Lung (tissue), 12 donors: ENCODE measurements around the gene CDK14. TPM values are rescaled to one million over a fixed set of nuclear protein-coding genes. Genes with fewer than 3 reads are reported as not detected.

ENCODE experiments used
- ATAC-seq: fragments of 200-7000 bp; cut with Tn5 transposase; one replicate; pipeline ENCODE4 v1.9.1; 2020; ENCODE audit warnings: moderate number of reproducible peaks; ENCODE audit not compliant: insufficient read depth, low FRiP score
- DNase-seq, 3 donors: peaks; one replicate each; pipeline ENCODE4 v3.0.0-alpha.2; 2013 to 2017
- H3K27ac ChIP-seq, 2 donors: one replicate each; pipeline ENCODE4 v1.5.1; 2013; ENCODE audit warnings: mild to moderate bottlenecking in 2 of 2, moderate library complexity in 2 of 2, control low read depth in 1 of 2, inconsistent platforms in 1 of 2, low read depth in 1 of 2, low read length in 1 of 2
- H3K27me3 ChIP-seq, 3 donors: one replicate each; pipeline ENCODE4 v1.5.1; 2013; ENCODE audit warnings: low read length in 2 of 3; ENCODE audit not compliant: control insufficient read depth in 3 of 3, insufficient read depth in 3 of 3
- H3K36me3 ChIP-seq, 4 donors: one replicate each; pipeline ENCODE4 v1.5.1; 2013; ENCODE audit warnings: low read length in 4 of 4, mild to moderate bottlenecking in 1 of 4, moderate library complexity in 1 of 4; ENCODE audit not compliant: control insufficient read depth in 4 of 4, insufficient read depth in 4 of 4
- H3K4me1 ChIP-seq, 5 donors: one replicate each; pipeline ENCODE4 v1.5.1; 2013; ENCODE audit warnings: low read length in 5 of 5, mild to moderate bottlenecking in 2 of 5, moderate library complexity in 1 of 5; ENCODE audit not compliant: control insufficient read depth in 5 of 5, insufficient read depth in 5 of 5
- H3K4me3 ChIP-seq: one replicate; pipeline ENCODE4 v1.5.1; 2013; ENCODE audit warnings: mild to moderate bottlenecking, control low read depth, moderate library complexity
- H3K9ac ChIP-seq, 2 donors: one replicate each; pipeline ENCODE4 v1.5.1; 2013; ENCODE audit warnings: low read length in 2 of 2, control low read depth in 1 of 2; ENCODE audit not compliant: insufficient read depth in 1 of 2
- H3K9me3 ChIP-seq, 4 donors: one replicate each; pipeline ENCODE4 v1.5.1; 2013; ENCODE audit warnings: low read length in 3 of 4, mild to moderate bottlenecking in 1 of 4, moderate library complexity in 1 of 4; ENCODE audit not compliant: control insufficient read depth in 4 of 4, insufficient read depth in 3 of 4
- CTCF ChIP-seq: IDR thresholded peaks from 2 replicates; pipeline ENCODE4 v1.5.1; 2012; ENCODE audit warnings: mild to moderate bottlenecking; ENCODE audit errors: control extremely low read depth, extremely low read depth
- WGBS, 2 donors: extraction: QIAGEN DNeasy Blood & Tissue Kit; methylation state at CpG; one replicate each; pipeline ENCODE4 v1.1.7; 2013; 5-methylcytosine and 5-hydroxymethylcytosine counted together
- polyA plus RNA-seq, 2 donors: library from polyadenylated mRNA; stranded (reverse); fragments of 200-250 nt; gene quantifications; one replicate each; pipeline ENCODE4 v1.2.1, GENCODE V29; 2013
- total RNA-seq, 2 donors: library from RNA; depleted of rRNA in 1 of 2; stranded (reverse); fragments of >200 nt in 1 of 2; gene quantifications; one replicate each; pipeline ENCODE4 v1.2.1, GENCODE V29; 2014 to 2021
- donor health status: control.
- donor health status: control.
- donor health status: Bipolar disorder and iron deficiency.
- donor health status: healthy.
- donor health status: DM: yes; HTN: yes; CAD: no.

Gene CDK14
- total and polyA plus RNA-seq, 4 donors: 4.3 to 117 (median 18.9) TPM

- DNase-seq (no peak), ATAC-seq (no peak)
- Histone ChIP-seq H3K36me3 (no peaks in the 10 kb centered on the region), H3K27ac (no peak overlapping the region), H3K9ac (no peak overlapping the region), H3K9me3 (no peaks in the 10 kb centered on the region), H3K4me1 (peaks cover 6 to 15% (median 13%) of the 10 kb centered on the region in 5 donors), H3K27me3 (no peaks in the 10 kb centered on the region), H3K4me3 (no peak overlapping the region)
- TF ChIP-seq CTCF: no peak
- WGBS, 2 donors: 80 to 81% methylated on average over 6 of the region's 6 CpGs
These were observed 105.7 kb downstream of the CDK14 start for GRCh38 chr7:90701771-90702170.

GRCh38 chr7:90705391-90706071 lies 109.4 kb downstream of the CDK14 start:
- no peak overlapping the region for H3K27ac ChIP-seq
- no peak for DNase-seq
- ATAC-seq: no peak
- no peaks in the 10 kb centered on the region for H3K27me3 ChIP-seq
- no peak overlapping the region for H3K4me3 ChIP-seq
- H3K9ac ChIP-seq: no peak overlapping the region
- no peaks in the 10 kb centered on the region for H3K36me3 ChIP-seq
- peaks cover 4 to 34% (median 14%) of the 10 kb centered on the region in 5 donors for H3K4me1 ChIP-seq
- 54 to 73% methylated on average over 6 of the region's 6 CpGs for WGBS, 2 donors
- TF ChIP-seq CTCF: no peak
- no peaks in the 10 kb centered on the region for H3K9me3 ChIP-seq

DNA sequence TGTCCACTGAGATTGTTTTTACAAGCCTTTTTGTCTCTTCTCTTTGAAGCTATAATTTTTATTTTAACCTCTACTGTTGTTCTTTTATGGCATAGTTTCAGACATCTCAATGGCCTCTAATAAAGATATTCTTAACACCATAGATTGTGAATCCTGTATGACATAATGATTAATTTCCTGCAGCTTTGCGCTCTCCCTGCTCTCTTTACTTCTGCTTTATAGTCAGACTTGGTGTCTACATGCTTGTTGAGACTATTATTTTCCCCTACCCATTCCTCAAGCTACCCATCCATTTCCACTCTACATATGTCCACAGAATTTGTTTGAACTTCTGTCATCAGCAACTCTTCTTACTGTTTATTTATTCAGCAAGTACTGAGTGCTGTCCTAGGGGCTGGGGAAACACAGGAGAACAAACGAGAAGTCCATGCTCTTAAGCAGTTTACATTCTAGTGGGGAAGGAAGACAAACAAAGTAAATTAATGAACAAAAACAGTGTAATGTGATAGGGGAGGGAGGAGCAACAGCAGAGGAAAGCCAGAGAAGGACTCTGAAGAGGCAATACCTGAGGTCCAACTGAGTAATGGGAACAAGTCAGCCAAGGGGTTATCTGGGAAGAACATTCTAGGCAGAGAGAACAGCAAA lies 110.1 kb downstream of the CDK14 start:
- Histone ChIP-seq H3K4me1 (peaks cover 4 to 35% (median 14%) of the 10 kb centered on the region in 5 donors), H3K27me3 (no peaks in the 10 kb centered on the region), H3K9ac (no peak overlapping the region), H3K27ac (no peak overlapping the region), H3K36me3 (no peaks in the 10 kb centered on the region), H3K9me3 (no peaks in the 10 kb centered on the region), H3K4me3 (no peak overlapping the region)
- no peak for DNase-seq
- TF ChIP-seq CTCF: no peak
- no peak for ATAC-seq
- 42 to 48% methylated on average over 2 of the region's 2 CpGs for WGBS, 2 donors
